ENCODE measurements around the gene GRM3. TPM values are rescaled to one million over a fixed set of nuclear protein-coding genes. Genes with fewer than 3 reads are reported as not detected.

The GRM3 gene
- total RNA-seq, 1 donor, result not detected

- no peak overlapping the region for H2AFZ ChIP-seq (ENCODE audit: low read length)
Measured at GRCh38 chr7:86775203-86775602, 131.5 kb downstream of the GRM3 start.

DNA sequence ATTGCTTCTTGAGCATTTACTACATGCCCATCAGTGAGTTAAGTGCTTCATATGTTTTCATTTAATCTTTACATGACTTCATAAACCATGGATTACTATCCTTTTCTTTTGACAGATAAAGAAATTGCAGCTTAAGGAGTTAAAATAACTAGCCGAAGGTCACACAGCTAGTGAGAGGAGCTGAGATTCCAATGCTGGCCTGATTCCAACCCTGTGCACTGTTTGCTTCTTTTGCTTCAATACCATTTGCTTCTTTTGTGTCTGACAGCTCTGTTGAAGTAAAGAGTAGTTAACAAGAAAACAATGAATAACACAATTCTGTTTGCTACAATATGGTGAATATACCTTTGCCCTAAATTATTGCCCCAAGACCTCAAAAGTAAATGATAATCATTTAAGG lies 132.4 kb downstream of the GRM3 start:
- no peak overlapping the region for H3K4me3 ChIP-seq (ENCODE audit: insufficient read depth, low read length)
- H3K36me3 ChIP-seq (ENCODE audit: insufficient read depth, low read length), result no peaks in the 10 kb centered on the region
- H3K27me3 ChIP-seq (ENCODE audit: insufficient read depth, low read length), result no peaks in the 10 kb centered on the region
- H3K9me3 ChIP-seq (ENCODE audit: low read depth, low read length), result no peaks in the 10 kb centered on the region
- no peak overlapping the region for H3K27ac ChIP-seq (ENCODE audit: low read depth, low read length)
- no peak overlapping the region for H2AFZ ChIP-seq (ENCODE audit: low read length)
- H4K20me1 ChIP-seq (ENCODE audit: insufficient read depth, low read length), result no peaks in the 10 kb centered on the region
- H3K4me2 ChIP-seq (ENCODE audit: insufficient read depth, low read length), result no peak overlapping the region
- DNase-seq (ENCODE audit: insufficient read length, low spot score, missing footprints), result no peak
- no peak for TF ChIP-seq CTCF (IDR thresholded peaks at IDR 0.05; ENCODE audit: extremely low read depth, low read depth, low read length)
- H3K79me2 ChIP-seq (ENCODE audit: insufficient read depth, low read length), result no peaks in the 10 kb centered on the region
- H3K4me1 ChIP-seq (ENCODE audit: insufficient read depth, low read length), result no peaks in the 10 kb centered on the region

More at GRCh38 chr7:86775203-86775602, 131.5 kb downstream of the GRM3 start:
- no peaks in the 10 kb centered on the region for H3K27me3 ChIP-seq (ENCODE audit: insufficient read depth, low read length)
- DNase-seq (ENCODE audit: insufficient read length, low spot score, missing footprints), result no peak
- H3K36me3 ChIP-seq (ENCODE audit: insufficient read depth, low read length), result no peaks in the 10 kb centered on the region
- no peaks in the 10 kb centered on the region for H3K79me2 ChIP-seq (ENCODE audit: insufficient read depth, low read length)
- no peak for TF ChIP-seq CTCF (IDR thresholded peaks at IDR 0.05; ENCODE audit: extremely low read depth, low read depth, low read length)
- H3K4me1 ChIP-seq (ENCODE audit: insufficient read depth, low read length), result no peaks in the 10 kb centered on the region
- H3K27ac ChIP-seq (ENCODE audit: low read depth, low read length), result no peak overlapping the region
- H3K4me3 ChIP-seq (ENCODE audit: insufficient read depth, low read length), result no peak overlapping the region
- H4K20me1 ChIP-seq (ENCODE audit: insufficient read depth, low read length), result no peaks in the 10 kb centered on the region
- H3K9me3 ChIP-seq (ENCODE audit: low read depth, low read length), result no peaks in the 10 kb centered on the region
- no peak overlapping the region for H3K4me2 ChIP-seq (ENCODE audit: insufficient read depth, low read length)

DNA sequence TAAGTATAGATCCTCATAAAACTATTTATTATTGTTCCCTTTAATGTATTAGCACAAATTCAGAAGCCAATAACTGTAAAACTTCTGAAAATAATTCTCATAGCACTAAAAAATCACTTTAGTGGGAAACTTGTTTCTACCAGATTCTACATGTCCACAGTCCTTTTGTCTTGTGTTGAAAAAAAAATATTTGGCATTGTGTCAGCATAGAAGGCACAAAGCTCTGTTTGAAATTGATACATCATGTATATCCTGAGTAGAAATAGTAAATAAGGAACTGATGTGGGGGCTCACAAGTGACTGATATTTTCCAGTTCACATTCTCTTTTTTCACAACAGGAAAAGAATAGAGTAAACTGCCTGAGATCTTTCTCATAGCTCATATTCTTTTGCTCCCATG lies 134.6 kb downstream of the GRM3 start:
- no peak overlapping the region for H3K4me2 ChIP-seq (ENCODE audit: insufficient read depth, low read length)
- no peaks in the 10 kb centered on the region for H3K27me3 ChIP-seq (ENCODE audit: insufficient read depth, low read length)
- H2AFZ ChIP-seq (ENCODE audit: low read length), result no peak overlapping the region
- no peak for DNase-seq (ENCODE audit: insufficient read length, low spot score, missing footprints)
- H3K79me2 ChIP-seq (ENCODE audit: insufficient read depth, low read length), result no peaks in the 10 kb centered on the region
- H3K4me3 ChIP-seq (ENCODE audit: insufficient read depth, low read length), result no peak overlapping the region
- no peak overlapping the region for H3K27ac ChIP-seq (ENCODE audit: low read depth, low read length)
- no peaks in the 10 kb centered on the region for H3K9me3 ChIP-seq (ENCODE audit: low read depth, low read length)
- TF ChIP-seq CTCF (IDR thresholded peaks at IDR 0.05; ENCODE audit: extremely low read depth, low read depth, low read length), result no peak
- no peaks in the 10 kb centered on the region for H3K36me3 ChIP-seq (ENCODE audit: insufficient read depth, low read length)
- no peaks in the 10 kb centered on the region for H3K4me1 ChIP-seq (ENCODE audit: insufficient read depth, low read length)
- no peaks in the 10 kb centered on the region for H4K20me1 ChIP-seq (ENCODE audit: insufficient read depth, low read length)

- Histone ChIP-seq H3K36me3 (ENCODE audit: insufficient read depth, low read length) (no peaks in the 10 kb centered on the region), H3K79me2 (ENCODE audit: insufficient read depth, low read length) (no peaks in the 10 kb centered on the region), H3K27me3 (ENCODE audit: insufficient read depth, low read length) (no peaks in the 10 kb centered on the region), H3K4me1 (ENCODE audit: insufficient read depth, low read length) (no peaks in the 10 kb centered on the region), H2AFZ (ENCODE audit: low read length) (no peak overlapping the region), H4K20me1 (ENCODE audit: insufficient read depth, low read length) (no peaks in the 10 kb centered on the region), H3K27ac (ENCODE audit: low read depth, low read length) (no peak overlapping the region), H3K9me3 (ENCODE audit: low read depth, low read length) (peaks cover 3% of the 10 kb centered on the region), H3K4me2 (ENCODE audit: insufficient read depth, low read length) (no peak overlapping the region), H3K4me3 (ENCODE audit: insufficient read depth, low read length) (no peak overlapping the region)
- no peak for TF ChIP-seq CTCF (IDR thresholded peaks at IDR 0.05; ENCODE audit: extremely low read depth, low read depth, low read length)
- DNase-seq (ENCODE audit: insufficient read length, low spot score, missing footprints), result no peak
Measured at GRCh38 chr7:86784765-86785164, 141.1 kb downstream of the GRM3 start.

Measured in osteoblast (primary cell).